ENCODE measurements around the gene DDX1. TPM values are rescaled to one million over a fixed set of nuclear protein-coding genes. Genes with fewer than 3 reads are reported as not detected.

Gene DDX1
- total and polyA plus RNA-seq, 2 experiments from 2014 or later, result 99.9 to 102 TPM

DNA sequence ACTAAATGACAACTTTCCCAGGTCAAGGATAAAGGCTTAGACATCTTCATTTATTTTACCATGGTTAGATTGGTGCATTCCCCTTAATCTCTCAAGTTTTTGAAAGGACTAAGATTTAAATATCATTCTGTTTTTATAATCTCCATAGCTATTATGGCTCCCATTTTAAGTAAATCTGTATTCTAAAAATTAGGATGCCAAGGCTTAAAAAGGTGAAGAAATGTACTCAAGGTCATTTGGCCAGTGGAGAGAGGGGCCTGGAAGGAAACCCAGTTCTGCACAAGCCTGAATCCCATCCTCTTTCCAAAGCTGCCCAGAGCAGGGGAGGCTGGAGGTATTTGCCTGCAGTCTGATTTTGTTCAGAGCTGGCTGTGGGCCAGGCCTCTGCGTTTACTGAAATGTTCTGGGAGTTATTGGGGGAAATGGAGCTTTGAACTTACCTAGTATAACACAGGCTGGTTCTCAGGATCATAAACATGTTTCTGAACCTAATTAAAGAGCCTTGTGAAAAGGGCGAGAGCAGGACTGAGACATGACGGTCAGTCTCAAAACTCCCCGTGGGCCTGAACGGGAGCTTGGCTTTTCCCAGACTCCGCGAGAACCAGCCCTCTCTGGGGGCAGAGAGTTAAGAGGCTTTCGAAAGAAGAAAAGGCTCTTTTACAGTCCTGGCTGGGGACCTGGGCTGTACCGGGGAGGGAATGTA lies 85.6 kb downstream of the DDX1 start:
- Histone ChIP-seq H3K4me2 (no peak overlapping the region), H3K27me3 (ENCODE audit: insufficient read depth) (no peaks in the 10 kb centered on the region), H3K4me1 (ENCODE audit: insufficient read depth) (no peaks in the 10 kb centered on the region), H4K20me1 (replicated peaks; ENCODE audit: insufficient read depth) (no peaks in the 10 kb centered on the region), H3K9me2 (ENCODE audit: insufficient read depth) (no peaks in the 10 kb centered on the region), H3F3A (replicated peaks; ENCODE audit: low read depth) (no peaks in the 10 kb centered on the region), H2AFZ (peak overlapping the region; percentile 50; the same call in 1 of the 2 replicates), H3K4me3 (no peak overlapping the region), H3K36me3 (ENCODE audit: insufficient read depth) (no peaks in the 10 kb centered on the region), H3K79me2 (replicated peaks; ENCODE audit: insufficient read depth) (no peaks in the 10 kb centered on the region), H3K27ac (ENCODE audit: low read depth) (no peak overlapping the region)
- H3K27me3 Mint-ChIP-seq (ENCODE audit: insufficient read depth, low read depth, poor library complexity), result peaks cover 15% of the 10 kb centered on the region
- H3K27ac Mint-ChIP-seq, result no peak overlapping the region
- H3K9me3 Mint-ChIP-seq, result peaks cover 37% of the 10 kb centered on the region
- no peak for DNase-seq (ENCODE audit: low spot score)
- peaks cover 7% of the 10 kb centered on the region for H3K4me1 Mint-ChIP-seq
- TF ChIP-seq, protein P1, sequence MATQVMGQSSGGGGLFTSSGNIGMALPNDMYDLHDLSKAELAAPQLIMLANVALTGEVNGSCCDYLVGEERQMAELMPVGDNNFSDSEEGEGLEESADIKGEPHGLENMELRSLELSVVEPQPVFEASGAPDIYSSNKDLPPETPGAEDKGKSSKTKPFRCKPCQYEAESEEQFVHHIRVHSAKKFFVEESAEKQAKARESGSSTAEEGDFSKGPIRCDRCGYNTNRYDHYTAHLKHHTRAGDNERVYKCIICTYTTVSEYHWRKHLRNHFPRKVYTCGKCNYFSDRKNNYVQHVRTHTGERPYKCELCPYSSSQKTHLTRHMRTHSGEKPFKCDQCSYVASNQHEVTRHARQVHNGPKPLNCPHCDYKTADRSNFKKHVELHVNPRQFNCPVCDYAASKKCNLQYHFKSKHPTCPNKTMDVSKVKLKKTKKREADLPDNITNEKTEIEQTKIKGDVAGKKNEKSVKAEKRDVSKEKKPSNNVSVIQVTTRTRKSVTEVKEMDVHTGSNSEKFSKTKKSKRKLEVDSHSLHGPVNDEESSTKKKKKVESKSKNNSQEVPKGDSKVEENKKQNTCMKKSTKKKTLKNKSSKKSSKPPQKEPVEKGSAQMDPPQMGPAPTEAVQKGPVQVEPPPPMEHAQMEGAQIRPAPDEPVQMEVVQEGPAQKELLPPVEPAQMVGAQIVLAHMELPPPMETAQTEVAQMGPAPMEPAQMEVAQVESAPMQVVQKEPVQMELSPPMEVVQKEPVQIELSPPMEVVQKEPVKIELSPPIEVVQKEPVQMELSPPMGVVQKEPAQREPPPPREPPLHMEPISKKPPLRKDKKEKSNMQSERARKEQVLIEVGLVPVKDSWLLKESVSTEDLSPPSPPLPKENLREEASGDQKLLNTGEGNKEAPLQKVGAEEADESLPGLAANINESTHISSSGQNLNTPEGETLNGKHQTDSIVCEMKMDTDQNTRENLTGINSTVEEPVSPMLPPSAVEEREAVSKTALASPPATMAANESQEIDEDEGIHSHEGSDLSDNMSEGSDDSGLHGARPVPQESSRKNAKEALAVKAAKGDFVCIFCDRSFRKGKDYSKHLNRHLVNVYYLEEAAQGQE (IDR thresholded peaks at IDR 0.05; ENCODE audit: unreplicated experiment), result no peak
- TF ChIP-seq, protein P2, sequence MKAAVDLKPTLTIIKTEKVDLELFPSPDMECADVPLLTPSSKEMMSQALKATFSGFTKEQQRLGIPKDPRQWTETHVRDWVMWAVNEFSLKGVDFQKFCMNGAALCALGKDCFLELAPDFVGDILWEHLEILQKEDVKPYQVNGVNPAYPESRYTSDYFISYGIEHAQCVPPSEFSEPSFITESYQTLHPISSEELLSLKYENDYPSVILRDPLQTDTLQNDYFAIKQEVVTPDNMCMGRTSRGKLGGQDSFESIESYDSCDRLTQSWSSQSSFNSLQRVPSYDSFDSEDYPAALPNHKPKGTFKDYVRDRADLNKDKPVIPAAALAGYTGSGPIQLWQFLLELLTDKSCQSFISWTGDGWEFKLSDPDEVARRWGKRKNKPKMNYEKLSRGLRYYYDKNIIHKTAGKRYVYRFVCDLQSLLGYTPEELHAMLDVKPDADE (IDR thresholded peaks at IDR 0.05), result no peak
- TF ChIP-seq ZNF331 (CRISPR knock-in tag; IDR thresholded peaks at IDR 0.05; ENCODE audit: low read depth) (no peak), CREB1 (CRISPR knock-in tag; IDR thresholded peaks at IDR 0.05; ENCODE audit: low read depth) (no peak), EZH2 (IDR thresholded peaks at IDR 0.05; ENCODE audit: low read depth, unreplicated experiment) (no peak), STAT1 (IDR thresholded peaks at IDR 0.05; ENCODE audit: unreplicated experiment) (no peak), ZNF114 (CRISPR knock-in tag; IDR thresholded peaks at IDR 0.05) (no peak), EZH2phosphoT487 (IDR thresholded peaks at IDR 0.05; ENCODE audit: unreplicated experiment) (no peak), POLR2AphosphoS5 (IDR thresholded peaks at IDR 0.05; ENCODE audit: low read depth) (no peak), NANOG (IDR thresholded peaks at IDR 0.05; ENCODE audit: borderline replicate concordance) (no peak), JUNB (IDR thresholded peaks at IDR 0.05; ENCODE audit: unreplicated experiment) (no peak)
- TF ChIP-seq, protein P3, sequence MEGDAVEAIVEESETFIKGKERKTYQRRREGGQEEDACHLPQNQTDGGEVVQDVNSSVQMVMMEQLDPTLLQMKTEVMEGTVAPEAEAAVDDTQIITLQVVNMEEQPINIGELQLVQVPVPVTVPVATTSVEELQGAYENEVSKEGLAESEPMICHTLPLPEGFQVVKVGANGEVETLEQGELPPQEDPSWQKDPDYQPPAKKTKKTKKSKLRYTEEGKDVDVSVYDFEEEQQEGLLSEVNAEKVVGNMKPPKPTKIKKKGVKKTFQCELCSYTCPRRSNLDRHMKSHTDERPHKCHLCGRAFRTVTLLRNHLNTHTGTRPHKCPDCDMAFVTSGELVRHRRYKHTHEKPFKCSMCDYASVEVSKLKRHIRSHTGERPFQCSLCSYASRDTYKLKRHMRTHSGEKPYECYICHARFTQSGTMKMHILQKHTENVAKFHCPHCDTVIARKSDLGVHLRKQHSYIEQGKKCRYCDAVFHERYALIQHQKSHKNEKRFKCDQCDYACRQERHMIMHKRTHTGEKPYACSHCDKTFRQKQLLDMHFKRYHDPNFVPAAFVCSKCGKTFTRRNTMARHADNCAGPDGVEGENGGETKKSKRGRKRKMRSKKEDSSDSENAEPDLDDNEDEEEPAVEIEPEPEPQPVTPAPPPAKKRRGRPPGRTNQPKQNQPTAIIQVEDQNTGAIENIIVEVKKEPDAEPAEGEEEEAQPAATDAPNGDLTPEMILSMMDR (conservative IDR thresholded peaks at IDR 0.05; ENCODE audit: low read depth in 2 of 2), result no peak
- TF ChIP-seq, protein P4, sequence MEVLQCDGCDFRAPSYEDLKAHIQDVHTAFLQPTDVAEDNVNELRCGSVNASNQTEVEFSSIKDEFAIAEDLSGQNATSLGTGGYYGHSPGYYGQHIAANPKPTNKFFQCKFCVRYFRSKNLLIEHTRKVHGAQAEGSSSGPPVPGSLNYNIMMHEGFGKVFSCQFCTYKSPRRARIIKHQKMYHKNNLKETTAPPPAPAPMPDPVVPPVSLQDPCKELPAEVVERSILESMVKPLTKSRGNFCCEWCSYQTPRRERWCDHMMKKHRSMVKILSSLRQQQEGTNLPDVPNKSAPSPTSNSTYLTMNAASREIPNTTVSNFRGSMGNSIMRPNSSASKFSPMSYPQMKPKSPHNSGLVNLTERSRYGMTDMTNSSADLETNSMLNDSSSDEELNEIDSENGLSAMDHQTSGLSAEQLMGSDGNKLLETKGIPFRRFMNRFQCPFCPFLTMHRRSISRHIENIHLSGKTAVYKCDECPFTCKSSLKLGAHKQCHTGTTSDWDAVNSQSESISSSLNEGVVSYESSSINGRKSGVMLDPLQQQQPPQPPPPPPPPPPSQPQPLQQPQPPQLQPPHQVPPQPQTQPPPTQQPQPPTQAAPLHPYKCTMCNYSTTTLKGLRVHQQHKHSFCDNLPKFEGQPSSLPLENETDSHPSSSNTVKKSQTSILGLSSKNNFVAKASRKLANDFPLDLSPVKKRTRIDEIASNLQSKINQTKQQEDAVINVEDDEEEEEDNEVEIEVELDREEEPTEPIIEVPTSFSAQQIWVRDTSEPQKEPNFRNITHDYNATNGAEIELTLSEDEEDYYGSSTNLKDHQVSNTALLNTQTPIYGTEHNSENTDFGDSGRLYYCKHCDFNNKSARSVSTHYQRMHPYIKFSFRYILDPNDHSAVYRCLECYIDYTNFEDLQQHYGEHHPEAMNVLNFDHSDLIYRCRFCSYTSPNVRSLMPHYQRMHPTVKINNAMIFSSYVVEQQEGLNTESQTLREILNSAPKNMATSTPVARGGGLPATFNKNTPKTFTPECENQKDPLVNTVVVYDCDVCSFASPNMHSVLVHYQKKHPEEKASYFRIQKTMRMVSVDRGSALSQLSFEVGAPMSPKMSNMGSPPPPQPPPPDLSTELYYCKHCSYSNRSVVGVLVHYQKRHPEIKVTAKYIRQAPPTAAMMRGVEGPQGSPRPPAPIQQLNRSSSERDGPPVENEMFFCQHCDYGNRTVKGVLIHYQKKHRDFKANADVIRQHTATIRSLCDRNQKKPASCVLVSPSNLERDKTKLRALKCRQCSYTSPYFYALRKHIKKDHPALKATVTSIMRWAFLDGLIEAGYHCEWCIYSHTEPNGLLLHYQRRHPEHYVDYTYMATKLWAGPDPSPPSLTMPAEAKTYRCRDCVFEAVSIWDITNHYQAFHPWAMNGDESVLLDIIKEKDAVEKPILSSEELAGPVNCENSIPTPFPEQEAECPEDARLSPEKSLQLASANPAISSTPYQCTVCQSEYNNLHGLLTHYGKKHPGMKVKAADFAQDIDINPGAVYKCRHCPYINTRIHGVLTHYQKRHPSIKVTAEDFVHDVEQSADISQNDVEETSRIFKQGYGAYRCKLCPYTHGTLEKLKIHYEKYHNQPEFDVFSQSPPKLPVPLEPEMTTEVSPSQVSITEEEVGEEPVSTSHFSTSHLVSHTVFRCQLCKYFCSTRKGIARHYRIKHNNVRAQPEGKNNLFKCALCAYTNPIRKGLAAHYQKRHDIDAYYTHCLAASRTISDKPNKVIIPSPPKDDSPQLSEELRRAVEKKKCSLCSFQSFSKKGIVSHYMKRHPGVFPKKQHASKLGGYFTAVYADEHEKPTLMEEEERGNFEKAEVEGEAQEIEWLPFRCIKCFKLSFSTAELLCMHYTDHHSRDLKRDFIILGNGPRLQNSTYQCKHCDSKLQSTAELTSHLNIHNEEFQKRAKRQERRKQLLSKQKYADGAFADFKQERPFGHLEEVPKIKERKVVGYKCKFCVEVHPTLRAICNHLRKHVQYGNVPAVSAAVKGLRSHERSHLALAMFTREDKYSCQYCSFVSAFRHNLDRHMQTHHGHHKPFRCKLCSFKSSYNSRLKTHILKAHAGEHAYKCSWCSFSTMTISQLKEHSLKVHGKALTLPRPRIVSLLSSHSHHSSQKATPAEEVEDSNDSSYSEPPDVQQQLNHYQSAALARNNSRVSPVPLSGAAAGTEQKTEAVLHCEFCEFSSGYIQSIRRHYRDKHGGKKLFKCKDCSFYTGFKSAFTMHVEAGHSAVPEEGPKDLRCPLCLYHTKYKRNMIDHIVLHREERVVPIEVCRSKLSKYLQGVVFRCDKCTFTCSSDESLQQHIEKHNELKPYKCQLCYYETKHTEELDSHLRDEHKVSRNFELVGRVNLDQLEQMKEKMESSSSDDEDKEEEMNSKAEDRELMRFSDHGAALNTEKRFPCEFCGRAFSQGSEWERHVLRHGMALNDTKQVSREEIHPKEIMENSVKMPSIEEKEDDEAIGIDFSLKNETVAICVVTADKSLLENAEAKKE (CRISPR knock-in tag; IDR thresholded peaks at IDR 0.05), result no peak
- H3K4me3 Mint-ChIP-seq, result no peak overlapping the region
- H3K36me3 Mint-ChIP-seq (ENCODE audit: low read depth), result peaks cover 26% of the 10 kb centered on the region
- no peak; the same call in 1 of the 3 replicates for ATAC-seq

Data from GM23338 (cell line).